ENCODE data around the gene SVOP.

DNA sequence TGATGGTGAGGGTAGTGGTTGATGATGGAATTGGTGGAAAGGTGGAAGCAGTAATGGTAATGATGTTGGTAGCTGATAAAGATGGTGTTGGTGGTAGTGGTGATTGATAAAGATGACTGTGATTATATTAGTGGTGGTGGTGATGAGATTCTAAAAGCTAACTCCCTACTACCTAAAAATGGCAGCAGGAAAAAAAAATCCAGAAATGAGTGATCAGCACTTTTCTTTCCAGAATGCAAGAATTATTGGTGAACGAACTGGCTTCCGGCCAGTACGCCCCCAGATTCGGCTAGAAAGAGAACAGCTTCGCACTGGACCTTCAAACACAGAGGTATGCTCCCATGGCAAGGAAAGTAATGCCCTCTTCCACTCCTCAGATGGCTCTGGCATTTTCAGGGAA, 121.7 kb downstream of the SVOP start:
- TF ChIP-seq TAF1 (conservative IDR thresholded peaks at IDR 0.05) (no peak), RAD21 (IDR thresholded peaks at IDR 0.05) (no peak), EGR1 (IDR thresholded peaks at IDR 0.05; ENCODE audit: low read depth in 2 of 2) (no peak)
- TF ChIP-seq, protein P1, sequence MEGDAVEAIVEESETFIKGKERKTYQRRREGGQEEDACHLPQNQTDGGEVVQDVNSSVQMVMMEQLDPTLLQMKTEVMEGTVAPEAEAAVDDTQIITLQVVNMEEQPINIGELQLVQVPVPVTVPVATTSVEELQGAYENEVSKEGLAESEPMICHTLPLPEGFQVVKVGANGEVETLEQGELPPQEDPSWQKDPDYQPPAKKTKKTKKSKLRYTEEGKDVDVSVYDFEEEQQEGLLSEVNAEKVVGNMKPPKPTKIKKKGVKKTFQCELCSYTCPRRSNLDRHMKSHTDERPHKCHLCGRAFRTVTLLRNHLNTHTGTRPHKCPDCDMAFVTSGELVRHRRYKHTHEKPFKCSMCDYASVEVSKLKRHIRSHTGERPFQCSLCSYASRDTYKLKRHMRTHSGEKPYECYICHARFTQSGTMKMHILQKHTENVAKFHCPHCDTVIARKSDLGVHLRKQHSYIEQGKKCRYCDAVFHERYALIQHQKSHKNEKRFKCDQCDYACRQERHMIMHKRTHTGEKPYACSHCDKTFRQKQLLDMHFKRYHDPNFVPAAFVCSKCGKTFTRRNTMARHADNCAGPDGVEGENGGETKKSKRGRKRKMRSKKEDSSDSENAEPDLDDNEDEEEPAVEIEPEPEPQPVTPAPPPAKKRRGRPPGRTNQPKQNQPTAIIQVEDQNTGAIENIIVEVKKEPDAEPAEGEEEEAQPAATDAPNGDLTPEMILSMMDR (IDR thresholded peaks at IDR 0.05; ENCODE audit: low read depth, low read length, missing input control), result no peak
- TF ChIP-seq, protein P2, sequence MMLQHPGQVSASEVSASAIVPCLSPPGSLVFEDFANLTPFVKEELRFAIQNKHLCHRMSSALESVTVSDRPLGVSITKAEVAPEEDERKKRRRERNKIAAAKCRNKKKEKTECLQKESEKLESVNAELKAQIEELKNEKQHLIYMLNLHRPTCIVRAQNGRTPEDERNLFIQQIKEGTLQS (IDR thresholded peaks at IDR 0.05), result no peak
